RKO (cell line): ENCODE measurements around the gene SPPL3.

Source experiments
- DNase-seq: peaks from one replicate; pipeline ENCODE4 v3.0.0-alpha.2; 2016; ENCODE audit warnings: low spot score

The SPPL3 gene

GRCh38 chr12:120775862-120776552 is 128.2 kb downstream of the SPPL3 start:
- no peak for DNase-seq

GRCh38 chr12:120774169-120774916 is 129.8 kb downstream of the SPPL3 start:
- DNase-seq, result no peak

DNA sequence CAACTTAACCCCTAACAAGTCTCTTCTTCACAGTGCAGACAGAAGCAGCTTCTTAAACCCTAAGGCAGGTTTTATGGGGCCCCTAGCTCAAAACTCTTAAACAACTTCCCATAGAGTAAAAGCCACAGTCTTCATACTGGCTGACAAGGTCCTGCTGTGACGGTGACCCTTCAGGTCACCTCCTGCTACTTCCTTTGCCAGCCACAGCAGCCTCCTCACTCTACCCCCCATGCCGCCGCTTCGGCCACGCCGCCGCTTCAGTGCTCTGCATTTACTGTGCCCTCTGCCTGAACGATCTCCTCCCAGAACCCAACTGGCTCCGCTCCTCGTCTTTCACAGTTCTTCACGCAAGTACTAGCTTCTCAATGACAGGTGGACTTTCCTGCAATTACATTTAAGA is 133.1 kb downstream of the SPPL3 start:
- DNase-seq, result no peak

GRCh38 chr12:120767071-120768024 is 136.8 kb downstream of the SPPL3 start:
- DNase-seq, result no peak

GRCh38 chr12:120766566-120766965 is 137.6 kb downstream of the SPPL3 start:
- DNase-seq, result no peak

DNA sequence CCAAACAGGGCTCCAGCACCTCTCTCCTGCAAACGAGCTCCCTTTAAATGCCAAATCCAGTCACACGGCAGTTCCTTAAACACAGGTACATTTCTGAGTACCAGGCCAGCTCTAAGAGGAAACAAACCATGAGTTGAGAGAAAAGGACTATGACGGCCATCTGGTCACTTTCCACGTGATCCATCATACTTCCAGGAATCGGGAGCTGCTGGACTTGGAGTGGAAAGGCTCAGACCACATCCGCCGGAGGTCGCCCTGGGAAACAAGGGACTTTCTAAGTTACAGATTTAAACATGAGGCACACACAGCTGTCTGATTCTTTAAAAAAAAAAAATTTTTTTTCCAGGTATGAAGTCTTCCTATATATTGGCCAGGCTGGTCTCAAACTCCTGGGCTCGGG is 139.3 kb downstream of the SPPL3 start:
- DNase-seq, result no peak

DNA sequence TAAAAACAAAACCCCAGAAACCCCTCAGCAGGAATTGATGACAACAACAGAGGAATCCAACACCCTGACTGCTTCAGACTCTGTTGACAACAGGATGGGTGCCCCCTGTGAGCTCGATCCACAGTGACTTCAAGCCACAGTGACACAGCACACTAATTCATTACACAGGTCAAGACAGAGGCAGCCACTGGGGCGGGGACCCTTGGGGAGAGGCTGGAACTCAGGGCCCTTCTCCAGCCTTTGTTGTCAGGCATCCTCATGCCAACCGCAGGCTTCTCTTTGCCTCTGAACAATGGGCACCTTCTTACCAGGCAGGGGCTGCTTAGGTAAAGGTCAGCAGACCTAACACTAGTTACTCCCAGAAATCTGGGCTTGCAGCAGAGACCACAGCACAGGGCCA is 140.9 kb downstream of the SPPL3 start:
- DNase-seq, result no peak

DNA sequence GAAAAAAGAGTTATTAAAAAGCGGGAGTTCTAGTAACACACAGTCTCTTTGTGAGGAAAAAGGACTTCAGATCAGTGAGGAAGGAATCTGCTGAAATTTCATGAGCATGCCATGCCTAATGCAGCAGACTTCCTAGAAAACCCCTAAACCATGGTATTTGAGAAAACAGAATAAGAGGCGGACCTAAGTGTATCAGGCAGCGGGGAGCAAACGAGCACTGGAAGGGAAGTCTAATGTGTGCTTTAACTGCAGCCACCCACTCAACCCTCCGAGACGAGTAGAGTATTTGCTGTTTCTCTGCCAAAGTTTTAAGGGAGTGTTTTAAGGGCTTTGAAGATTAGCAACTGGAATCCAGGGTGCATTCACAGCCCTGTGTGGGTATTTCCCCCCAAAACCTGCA is 142.1 kb downstream of the SPPL3 start:
- no peak for DNase-seq

- DNase-seq, result no peak
Observed at GRCh38 chr12:120761519-120761934, 142.6 kb downstream of the SPPL3 start.

DNA sequence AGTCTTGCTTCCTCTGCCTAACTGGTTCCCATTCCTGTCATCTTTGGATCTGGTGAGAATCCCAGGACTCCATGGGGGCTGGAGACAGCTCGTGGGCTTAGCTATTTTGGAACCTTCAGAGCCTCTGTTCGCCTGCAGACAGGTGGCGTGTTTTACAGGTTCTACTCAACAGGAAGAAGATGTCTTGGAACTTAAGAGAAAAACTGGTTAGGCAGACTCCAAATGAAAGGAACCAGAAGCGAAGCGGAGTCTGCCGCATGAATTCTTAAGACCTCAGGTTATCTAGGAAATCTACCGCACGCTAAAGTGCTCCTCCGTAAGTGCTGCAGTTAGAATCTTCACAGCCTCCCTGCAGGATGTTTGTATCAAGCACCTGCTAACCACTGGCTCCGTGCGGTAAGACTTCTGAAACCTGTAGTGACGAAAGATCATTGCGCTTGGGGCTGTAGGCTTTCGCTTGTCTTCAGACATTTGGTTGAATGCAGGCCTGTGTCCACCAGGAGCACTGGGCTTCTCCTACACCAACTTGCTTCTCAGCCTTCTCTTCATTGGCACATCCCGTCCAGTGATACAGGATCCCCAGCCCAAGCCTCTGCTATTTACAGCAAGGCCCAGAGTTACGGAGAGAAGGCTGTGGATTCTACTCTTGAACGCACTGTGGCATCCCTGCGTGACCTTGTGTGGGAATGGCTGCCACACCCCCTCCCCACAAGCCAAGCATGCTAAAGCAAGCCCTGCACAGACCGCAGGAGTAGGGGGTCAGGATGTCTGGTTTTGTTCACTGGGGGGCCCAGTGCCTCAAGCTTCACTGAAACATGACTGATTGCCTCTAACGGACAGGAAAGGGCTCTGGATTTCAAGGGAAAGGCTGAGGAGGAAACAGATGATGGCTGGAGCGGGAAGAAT is 143.6 kb downstream of the SPPL3 start:
- DNase-seq, result no peak

GRCh38 chr12:120759591-120760348 is 144.4 kb downstream of the SPPL3 start:
- no peak for DNase-seq

- no peak for DNase-seq
Observed at GRCh38 chr12:120758798-120759590, 145.2 kb downstream of the SPPL3 start.

GRCh38 chr12:120757949-120758348 is 146.2 kb downstream of the SPPL3 start:
- DNase-seq, result no peak

DNA sequence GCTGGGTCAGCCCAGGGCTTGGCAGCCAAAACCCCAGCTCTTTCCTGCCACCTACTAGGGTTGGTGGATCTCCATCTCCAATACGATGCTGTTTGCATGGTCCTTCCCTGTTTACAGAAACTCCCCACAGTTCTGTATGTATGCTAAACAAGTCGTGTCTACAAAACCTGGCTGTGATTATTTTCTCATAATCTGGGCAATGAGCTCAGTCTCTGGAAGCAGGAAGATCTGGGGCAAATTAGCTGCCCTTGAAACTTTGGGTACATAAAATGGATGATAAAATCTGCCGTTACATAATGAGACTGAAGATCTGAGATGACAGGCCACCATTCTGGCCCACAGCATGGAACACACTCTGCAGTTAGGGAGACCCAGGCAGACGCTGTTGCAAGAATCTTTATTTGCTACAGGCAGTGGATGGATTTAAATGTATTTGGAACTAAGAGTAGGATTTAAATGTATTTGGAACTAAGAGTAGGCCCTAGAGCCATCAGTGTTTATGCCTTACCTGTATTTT is 146.9 kb downstream of the SPPL3 start:
- DNase-seq, result no peak

- no peak for DNase-seq
Observed at GRCh38 chr12:120755269-120755668, 148.9 kb downstream of the SPPL3 start.

DNA sequence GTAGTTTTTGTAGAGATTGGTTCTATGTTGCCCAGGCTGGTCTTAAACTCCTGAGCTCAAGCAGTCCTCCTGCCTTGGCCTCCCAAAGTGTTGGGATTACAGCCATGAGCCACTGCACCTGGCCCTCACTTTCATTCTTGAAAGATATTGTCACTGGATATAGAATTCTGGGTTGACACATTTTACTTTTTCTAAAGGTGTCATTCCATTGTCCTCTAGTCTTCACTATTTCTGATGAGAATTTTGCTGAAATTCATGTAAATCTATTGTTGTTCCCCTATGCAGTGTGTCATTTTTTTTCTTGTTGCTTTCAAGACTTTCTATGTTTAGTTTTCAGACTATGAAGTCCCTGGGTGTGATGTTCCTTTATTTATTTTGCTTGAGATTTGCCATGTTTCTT is 149.4 kb downstream of the SPPL3 start:
- DNase-seq, result no peak

GRCh38 chr12:120751389-120751788 is 152.8 kb downstream of the SPPL3 start:
- DNase-seq, result no peak

- no peak for DNase-seq
Observed at GRCh38 chr12:120750806-120751205, 153.4 kb downstream of the SPPL3 start.

- DNase-seq, result no peak
Observed at GRCh38 chr12:120749256-120749655, 154.9 kb downstream of the SPPL3 start.

- DNase-seq, result no peak
Observed at GRCh38 chr12:120748242-120748641, 155.9 kb downstream of the SPPL3 start.
